ENCODE measurements around the gene HSPB7. TPM values are rescaled to one million over a fixed set of nuclear protein-coding genes. Genes with fewer than 3 reads are reported as not detected.

Gene HSPB7
- polyA plus RNA-seq, 3 donors, result not detected

DNA sequence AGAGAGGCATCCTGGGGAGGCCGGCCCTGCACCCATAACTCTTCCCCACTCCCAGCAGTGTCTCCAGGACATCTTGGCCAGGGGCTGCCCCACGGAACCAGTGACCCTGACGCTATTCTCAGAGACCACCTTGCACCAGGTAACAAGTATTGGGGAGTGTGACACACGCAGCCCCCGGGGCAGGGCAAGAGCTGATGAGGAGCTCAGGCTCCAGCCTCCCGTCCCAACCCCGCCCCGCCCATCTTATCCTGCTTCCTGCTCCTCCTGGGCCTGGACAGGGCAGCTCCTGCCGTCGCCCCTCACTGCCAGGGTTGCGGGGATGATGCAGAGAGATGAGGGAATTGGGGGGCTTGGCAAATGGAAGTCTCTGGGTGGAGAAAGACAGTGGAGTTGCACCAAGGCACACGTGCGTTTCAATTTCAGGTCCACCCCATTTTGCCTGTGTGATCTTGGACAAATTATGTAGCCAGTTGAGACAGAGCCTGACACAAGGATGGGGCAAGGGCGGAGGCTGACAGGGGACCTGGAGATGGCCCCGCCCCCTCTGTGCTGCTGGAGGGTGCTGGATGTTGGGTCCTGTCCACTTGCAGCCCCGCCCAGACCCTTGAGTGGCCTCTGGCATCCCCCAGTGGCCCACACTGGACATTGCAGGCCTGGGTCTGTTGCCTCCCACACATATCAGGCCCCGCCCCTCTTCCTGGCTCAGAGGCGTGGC is 14.7 kb upstream of the HSPB7 start:
- peaks cover 4% of the 10 kb centered on the region for H3K4me1 Mint-ChIP-seq
- H3K36me3 Mint-ChIP-seq, result no peaks in the 10 kb centered on the region
- H3K27ac ChIP-seq (ENCODE audit: low read depth in 1 of 2, low read length in 2 of 2), result no peak overlapping the region
- no peak overlapping the region for H2AFZ ChIP-seq (ENCODE audit: insufficient read depth, low read depth, low read length, poor library complexity, severe bottlenecking)
- H3K9me3 Mint-ChIP-seq, result no peaks in the 10 kb centered on the region
- no peaks in the 10 kb centered on the region for H3K9me3 ChIP-seq (replicated peaks in 1 of 2; ENCODE audit: control insufficient read depth in 1 of 2, insufficient read depth in 1 of 2, low read length in 2 of 2)
- WGBS (ENCODE audit: insufficient coverage), result 64% methylated on average over 17 of the region's 18 CpGs
- H3K27me3 Mint-ChIP-seq (ENCODE audit: low read depth in 3 of 3), result peaks cover 4 to 21% (median 8%) of the 10 kb centered on the region in 3 donors
- no peak overlapping the region for H3K4me3 ChIP-seq (replicated peaks in 1 of 3; ENCODE audit: low read depth in 2 of 3, low read length in 3 of 3)
- H3K27me3 ChIP-seq (ENCODE audit: control insufficient read depth in 2 of 2, insufficient read depth in 2 of 2, low read length in 2 of 2), result peaks cover 0 to 5% of the 10 kb centered on the region in 2 donors
- H3K4me1 ChIP-seq (ENCODE audit: control insufficient read depth in 1 of 2, insufficient read depth in 2 of 2, low read length in 2 of 2), result no peaks in the 10 kb centered on the region
- peak overlapping the region in 1 of 7 donors; percentile 40 for H3K27ac Mint-ChIP-seq
- no peaks in the 10 kb centered on the region for H3K36me3 ChIP-seq (replicated peaks in 1 of 2; ENCODE audit: control insufficient read depth in 1 of 2, insufficient read depth in 2 of 2, low read length in 2 of 2)
- TF ChIP-seq, protein P1, sequence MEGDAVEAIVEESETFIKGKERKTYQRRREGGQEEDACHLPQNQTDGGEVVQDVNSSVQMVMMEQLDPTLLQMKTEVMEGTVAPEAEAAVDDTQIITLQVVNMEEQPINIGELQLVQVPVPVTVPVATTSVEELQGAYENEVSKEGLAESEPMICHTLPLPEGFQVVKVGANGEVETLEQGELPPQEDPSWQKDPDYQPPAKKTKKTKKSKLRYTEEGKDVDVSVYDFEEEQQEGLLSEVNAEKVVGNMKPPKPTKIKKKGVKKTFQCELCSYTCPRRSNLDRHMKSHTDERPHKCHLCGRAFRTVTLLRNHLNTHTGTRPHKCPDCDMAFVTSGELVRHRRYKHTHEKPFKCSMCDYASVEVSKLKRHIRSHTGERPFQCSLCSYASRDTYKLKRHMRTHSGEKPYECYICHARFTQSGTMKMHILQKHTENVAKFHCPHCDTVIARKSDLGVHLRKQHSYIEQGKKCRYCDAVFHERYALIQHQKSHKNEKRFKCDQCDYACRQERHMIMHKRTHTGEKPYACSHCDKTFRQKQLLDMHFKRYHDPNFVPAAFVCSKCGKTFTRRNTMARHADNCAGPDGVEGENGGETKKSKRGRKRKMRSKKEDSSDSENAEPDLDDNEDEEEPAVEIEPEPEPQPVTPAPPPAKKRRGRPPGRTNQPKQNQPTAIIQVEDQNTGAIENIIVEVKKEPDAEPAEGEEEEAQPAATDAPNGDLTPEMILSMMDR (IDR thresholded peaks at IDR 0.05), result peak; percentile 91
- H3K4me3 Mint-ChIP-seq, result no peak overlapping the region
- H3K4me2 ChIP-seq (replicated peaks; ENCODE audit: extremely low read depth, low read length, poor library complexity, severe bottlenecking), result no peak overlapping the region
- H3K9ac ChIP-seq (ENCODE audit: insufficient read depth, low read length, poor library complexity, severe bottlenecking), result no peak overlapping the region
- H4K20me1 ChIP-seq (ENCODE audit: insufficient read depth, low read length), result no peaks in the 10 kb centered on the region
- intact Hi-C loops (cut with micrococcal nuclease), result loop anchor here in 1 of 2 donors (2.0 kb wide), 1 partner anchor 24 kb away; no protein-coding TSS in a partner anchor
- H3K79me2 ChIP-seq (ENCODE audit: insufficient read depth, low read length), result no peaks in the 10 kb centered on the region
- DNase-seq, result peak; percentile 60 to 77 (median 70)

DNA sequence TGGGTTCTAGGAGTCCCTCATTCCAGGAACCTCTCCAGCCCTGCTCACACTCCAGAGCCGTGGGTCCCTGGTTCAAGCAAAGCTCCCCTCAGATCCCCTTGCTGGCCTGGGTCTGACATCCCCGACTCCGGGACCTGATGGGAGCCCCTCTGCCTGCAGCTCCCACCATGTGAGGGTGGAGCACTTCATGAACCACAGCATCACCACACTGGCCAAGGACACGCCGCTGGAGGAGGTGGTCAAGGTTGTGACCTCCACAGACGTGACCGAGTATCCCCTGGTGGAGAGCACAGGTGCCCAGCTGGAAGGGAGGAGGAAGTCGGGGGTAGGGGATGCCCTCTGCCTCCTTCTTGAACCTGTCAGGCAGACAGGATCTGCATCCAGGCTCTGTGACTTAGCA is 13.7 kb upstream of the HSPB7 start:
- Histone ChIP-seq H3K79me2 (ENCODE audit: insufficient read depth, low read length) (no peaks in the 10 kb centered on the region), H3K9me3 (replicated peaks in 1 of 2; ENCODE audit: control insufficient read depth in 1 of 2, insufficient read depth in 1 of 2, low read length in 2 of 2) (no peaks in the 10 kb centered on the region), H2AFZ (ENCODE audit: insufficient read depth, low read depth, low read length, poor library complexity, severe bottlenecking) (no peak overlapping the region), H3K36me3 (replicated peaks in 1 of 2; ENCODE audit: control insufficient read depth in 1 of 2, insufficient read depth in 2 of 2, low read length in 2 of 2) (no peaks in the 10 kb centered on the region), H3K9ac (ENCODE audit: insufficient read depth, low read length, poor library complexity, severe bottlenecking) (no peak overlapping the region), H3K27ac (ENCODE audit: low read depth in 1 of 2, low read length in 2 of 2) (no peak overlapping the region), H3K27me3 (ENCODE audit: control insufficient read depth in 2 of 2, insufficient read depth in 2 of 2, low read length in 2 of 2) (peaks cover 0 to 11% of the 10 kb centered on the region in 2 donors), H4K20me1 (ENCODE audit: insufficient read depth, low read length) (no peaks in the 10 kb centered on the region), H3K4me2 (replicated peaks; ENCODE audit: extremely low read depth, low read length, poor library complexity, severe bottlenecking) (no peak overlapping the region), H3K4me1 (ENCODE audit: control insufficient read depth in 1 of 2, insufficient read depth in 2 of 2, low read length in 2 of 2) (peaks cover 0 to 7% of the 10 kb centered on the region in 2 donors), H3K4me3 (replicated peaks in 1 of 3; ENCODE audit: low read depth in 2 of 3, low read length in 3 of 3) (no peak overlapping the region)
- Mint-ChIP-seq H3K27ac (no peak overlapping the region), H3K9me3 (no peaks in the 10 kb centered on the region), H3K27me3 (ENCODE audit: low read depth in 3 of 3) (peaks cover 2 to 24% (median 8%) of the 10 kb centered on the region in 3 donors), H3K36me3 (no peaks in the 10 kb centered on the region), H3K4me3 (no peak overlapping the region), H3K4me1 (peaks cover 4% of the 10 kb centered on the region)
- intact Hi-C loops (cut with micrococcal nuclease), result no loop called here
- 93% methylated on average over 3 of the region's 8 CpGs for WGBS (ENCODE audit: insufficient coverage)
- DNase-seq, result no peak
- TF ChIP-seq, protein P1 (IDR thresholded peaks at IDR 0.05), result no peak
